ENCODE measurements around the gene MECP2.
A peak's percentile ranks its signal among the peaks of the same experiment; 100 is the strongest.
"Not testable (repeated sequence)": the region's sequence is repeated elsewhere in the genome, so short reads cannot be mapped to it uniquely, and the experiment has no call there.

MECP2 gene

DNA sequence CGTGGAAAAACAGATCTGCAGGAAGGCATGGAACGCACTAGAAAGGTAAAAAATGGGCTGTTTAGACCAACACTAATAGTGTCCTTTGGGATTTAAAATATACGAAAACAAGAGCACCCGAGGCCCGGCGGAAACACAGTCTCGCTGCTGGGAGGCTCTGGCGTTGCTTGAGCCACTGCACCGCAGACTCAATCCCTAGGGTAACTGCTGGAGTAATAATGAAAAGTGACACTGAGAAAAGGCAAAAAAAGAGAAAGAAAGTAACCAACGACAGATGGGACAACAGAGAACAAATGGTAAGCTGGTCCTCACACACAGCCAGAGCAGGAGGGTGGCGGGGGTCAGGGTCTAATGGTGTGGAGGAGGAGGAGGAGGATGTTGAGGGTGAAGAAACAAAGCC, 93.2 kb downstream of the MECP2 start:
- H3K36me3 Mint-ChIP-seq = peaks cover 2% of the 10 kb centered on the region
- H3K4me3 Mint-ChIP-seq = peak overlapping the region; percentile 72
- peak overlapping the region; percentile 94 for H3K27ac Mint-ChIP-seq
- H3K9me3 Mint-ChIP-seq = no peaks in the 10 kb centered on the region
- H3K27me3 Mint-ChIP-seq = no peaks in the 10 kb centered on the region
- DNase-seq (ENCODE audit: low spot score in 2 of 2) (no peak), ATAC-seq (ENCODE audit: low read depth) (no peak)
- peaks cover 34% of the 10 kb centered on the region for H3K4me1 Mint-ChIP-seq

DNA sequence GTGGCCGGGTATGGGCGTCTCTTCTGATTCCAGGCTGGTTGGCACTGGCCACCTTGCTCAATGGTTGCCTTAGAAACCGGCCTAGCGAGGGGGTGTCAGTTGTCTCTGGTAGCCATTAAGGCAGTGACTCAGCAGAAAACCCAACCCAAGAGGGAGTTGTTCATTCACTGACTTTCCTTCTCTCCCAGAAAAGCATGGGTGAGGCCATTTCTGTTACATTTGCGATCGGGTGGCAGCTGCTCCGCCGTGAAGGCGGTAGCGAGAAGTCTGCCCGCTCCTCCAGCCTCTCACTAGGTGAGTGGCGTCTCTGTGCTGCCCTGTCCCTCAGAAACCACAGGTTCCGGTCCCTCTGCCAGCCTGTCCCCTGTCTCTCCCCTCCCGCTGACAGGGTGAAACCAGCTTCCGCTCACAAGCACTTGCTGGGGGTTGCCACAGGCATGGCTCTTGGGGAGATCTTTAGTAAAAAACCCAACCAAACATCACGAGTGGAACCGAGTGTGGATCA, 95.2 kb downstream of the MECP2 start:
- Mint-ChIP-seq H3K36me3 (peaks cover 2% of the 10 kb centered on the region), H3K4me3 (peak overlapping the region; percentile 64), H3K27me3 (no peaks in the 10 kb centered on the region), H3K9me3 (no peaks in the 10 kb centered on the region), H3K4me1 (peaks cover 25% of the 10 kb centered on the region), H3K27ac (peak overlapping the region; percentile 94)
- DNase-seq (ENCODE audit: low spot score in 2 of 2) (no peak), ATAC-seq (ENCODE audit: low read depth) (peak; percentile 67)

- Mint-ChIP-seq H3K27ac (no peak overlapping the region), H3K27me3 (no peaks in the 10 kb centered on the region), H3K4me1 (peaks cover 21% of the 10 kb centered on the region), H3K9me3 (no peaks in the 10 kb centered on the region), H3K36me3 (no peaks in the 10 kb centered on the region), H3K4me3 (no peak overlapping the region)
- no peak for DNase-seq (ENCODE audit: low spot score in 2 of 2)
- ATAC-seq (ENCODE audit: low read depth) = no peak
Observed at GRCh38 chrX:154000051-154000450, 97.5 kb downstream of the MECP2 start.

GRCh38 chrX:153999359-154000037, 98.0 kb downstream of the MECP2 start:
- H3K27ac Mint-ChIP-seq = no peak overlapping the region
- no peaks in the 10 kb centered on the region for H3K9me3 Mint-ChIP-seq
- H3K27me3 Mint-ChIP-seq = no peaks in the 10 kb centered on the region
- ATAC-seq (ENCODE audit: low read depth) = no peak
- no peak for DNase-seq (ENCODE audit: low spot score in 2 of 2)
- H3K4me1 Mint-ChIP-seq = peaks cover 19% of the 10 kb centered on the region
- no peak overlapping the region for H3K4me3 Mint-ChIP-seq
- H3K36me3 Mint-ChIP-seq = no peaks in the 10 kb centered on the region

DNA sequence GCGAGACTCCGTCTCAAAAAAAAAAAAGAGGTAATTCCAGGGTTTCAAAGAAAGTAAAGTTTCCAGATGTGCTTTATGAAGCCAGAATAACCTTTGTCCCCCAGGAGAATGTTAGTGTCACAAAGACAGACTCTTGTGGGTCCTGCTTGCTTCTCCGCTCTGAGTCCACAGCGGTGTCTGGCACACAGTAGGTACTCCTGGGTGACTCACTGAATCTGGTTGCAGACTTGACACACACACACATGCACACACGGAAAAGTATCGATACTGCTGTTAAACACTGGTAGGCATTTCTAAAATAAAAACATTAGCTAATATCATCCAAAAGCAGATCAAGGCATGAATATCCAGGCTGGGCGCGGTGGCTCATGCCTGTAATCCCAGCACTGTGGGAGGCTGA, 102.0 kb downstream of the MECP2 start:
- no peak overlapping the region for H3K4me3 Mint-ChIP-seq
- H3K4me1 Mint-ChIP-seq = peaks cover 4% of the 10 kb centered on the region
- H3K27me3 Mint-ChIP-seq = no peaks in the 10 kb centered on the region
- no peaks in the 10 kb centered on the region for H3K9me3 Mint-ChIP-seq
- no peak overlapping the region for H3K27ac Mint-ChIP-seq
- DNase-seq (ENCODE audit: low spot score in 2 of 2) = no peak
- ATAC-seq (ENCODE audit: low read depth) = no peak
- no peaks in the 10 kb centered on the region for H3K36me3 Mint-ChIP-seq

DNA sequence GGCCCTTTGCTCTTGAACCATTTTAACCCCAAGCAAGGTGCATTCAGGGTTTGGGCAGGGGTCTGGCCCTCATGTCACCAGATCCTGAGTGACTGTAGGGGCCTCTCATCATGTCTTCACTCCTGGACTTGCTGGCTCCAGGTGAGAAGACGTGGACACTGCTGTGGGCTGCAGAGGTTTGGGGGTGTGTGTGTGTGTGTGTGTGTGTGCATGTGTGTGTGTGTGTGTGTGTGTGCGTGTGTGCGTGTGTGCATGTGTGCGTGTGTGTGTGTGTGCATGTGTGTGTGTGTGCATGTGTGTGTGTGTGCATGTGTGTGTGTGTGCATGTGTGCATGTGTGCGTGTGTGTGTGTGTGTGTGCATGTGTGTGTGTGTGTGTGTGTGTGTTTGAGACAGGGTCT, 103.1 kb downstream of the MECP2 start:
- not testable (repeated sequence) for H3K27me3 Mint-ChIP-seq; ATAC-seq (ENCODE audit: low read depth); H3K27ac Mint-ChIP-seq; DNase-seq (ENCODE audit: low spot score in 2 of 2); H3K4me1 Mint-ChIP-seq; H3K36me3 Mint-ChIP-seq; H3K4me3 Mint-ChIP-seq; H3K9me3 Mint-ChIP-seq

DNA sequence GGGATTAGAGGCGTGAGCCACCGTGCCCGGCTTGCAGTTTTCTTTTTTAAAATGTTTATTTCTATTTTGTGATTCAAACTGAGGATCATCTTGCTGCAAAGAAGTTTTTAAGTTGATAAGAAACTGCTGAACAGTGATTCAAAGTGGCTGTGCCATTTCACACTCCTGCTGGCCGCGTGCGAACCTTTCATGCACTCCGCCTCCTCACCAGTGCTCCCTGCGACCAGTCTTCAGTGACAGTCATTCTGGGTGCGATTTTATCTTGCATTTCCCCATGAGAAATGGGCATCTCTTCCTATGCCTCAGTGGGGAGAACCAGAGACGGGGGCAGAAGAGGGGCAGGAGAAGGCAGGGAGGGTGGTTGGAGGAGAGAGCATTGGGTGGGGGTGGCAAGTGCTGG, 103.5 kb downstream of the MECP2 start:
- Mint-ChIP-seq H3K9me3 (no peaks in the 10 kb centered on the region), H3K27ac (no peak overlapping the region), H3K27me3 (no peaks in the 10 kb centered on the region), H3K4me1 (peaks cover 4% of the 10 kb centered on the region), H3K4me3 (no peak overlapping the region), H3K36me3 (no peaks in the 10 kb centered on the region)
- no peak for ATAC-seq (ENCODE audit: low read depth)
- no peak for DNase-seq (ENCODE audit: low spot score in 2 of 2)

- Mint-ChIP-seq H3K4me3 (no peak overlapping the region), H3K36me3 (no peaks in the 10 kb centered on the region), H3K9me3 (no peaks in the 10 kb centered on the region), H3K27ac (no peak overlapping the region), H3K27me3 (no peaks in the 10 kb centered on the region), H3K4me1 (peaks cover 4% of the 10 kb centered on the region)
- DNase-seq (ENCODE audit: low spot score in 2 of 2) = no peak
- no peak for ATAC-seq (ENCODE audit: low read depth)
Observed at GRCh38 chrX:153993079-153993478, 104.4 kb downstream of the MECP2 start.

DNA sequence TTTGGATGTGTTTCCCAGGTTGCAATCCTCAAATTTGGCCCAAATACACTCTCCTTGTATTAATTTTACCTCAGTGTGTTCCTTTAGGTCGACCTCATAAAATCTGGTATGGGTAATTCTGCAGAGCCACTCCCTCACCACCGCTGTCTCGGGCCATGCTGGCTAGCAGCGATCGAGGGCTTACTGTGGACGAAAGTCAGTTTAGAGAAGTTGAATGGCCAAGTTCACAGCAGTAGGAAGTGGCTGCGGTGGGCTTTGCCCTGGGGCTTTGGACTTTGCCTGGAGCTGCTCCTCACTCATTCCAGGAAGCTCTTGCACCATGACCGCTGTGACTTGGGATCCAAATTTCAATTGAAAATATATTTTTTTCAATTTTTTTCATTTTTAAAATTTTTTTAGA, 105.3 kb downstream of the MECP2 start:
- Mint-ChIP-seq H3K27ac (no peak overlapping the region), H3K9me3 (no peaks in the 10 kb centered on the region), H3K4me1 (peaks cover 4% of the 10 kb centered on the region), H3K27me3 (no peaks in the 10 kb centered on the region), H3K36me3 (no peaks in the 10 kb centered on the region), H3K4me3 (no peak overlapping the region)
- ATAC-seq (ENCODE audit: low read depth) (no peak), DNase-seq (ENCODE audit: low spot score in 2 of 2) (no peak)

DNA sequence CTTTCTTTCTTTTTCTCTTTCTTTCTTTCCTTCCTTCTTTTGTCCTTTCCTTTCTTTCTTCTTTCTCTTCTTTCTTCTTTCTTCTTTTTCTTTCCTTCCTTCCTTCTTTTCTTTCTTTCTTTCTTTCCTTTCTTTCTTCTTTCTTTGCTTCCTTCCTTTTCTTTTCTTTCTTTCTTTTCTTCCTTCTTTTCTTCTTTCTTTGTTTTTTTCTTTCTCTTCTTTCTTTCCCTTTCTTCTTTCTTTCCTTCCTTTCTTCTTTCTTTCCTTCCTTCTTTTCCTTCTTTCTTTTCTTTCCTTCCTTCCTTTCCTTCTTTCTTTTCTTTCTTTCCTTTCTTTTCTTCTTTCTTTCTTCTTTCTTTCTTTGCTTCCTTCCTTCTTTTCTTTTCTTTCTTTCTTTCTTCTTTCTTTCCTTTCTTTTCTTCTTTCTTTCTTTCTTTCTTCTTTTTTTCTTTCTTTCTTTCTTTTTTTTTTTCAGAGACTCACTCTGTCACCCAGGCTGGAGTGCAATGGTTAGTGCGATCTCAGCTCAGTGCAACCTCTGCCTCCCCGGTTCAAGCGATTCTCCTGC, 106.4 kb downstream of the MECP2 start:
- peaks cover 4% of the 10 kb centered on the region for H3K4me1 Mint-ChIP-seq
- no peak for ATAC-seq (ENCODE audit: low read depth)
- no peaks in the 10 kb centered on the region for H3K9me3 Mint-ChIP-seq
- no peak overlapping the region for H3K27ac Mint-ChIP-seq
- no peak for DNase-seq (ENCODE audit: low spot score in 2 of 2)
- H3K27me3 Mint-ChIP-seq = no peaks in the 10 kb centered on the region
- no peaks in the 10 kb centered on the region for H3K36me3 Mint-ChIP-seq
- no peak overlapping the region for H3K4me3 Mint-ChIP-seq

- peaks cover 4% of the 10 kb centered on the region for H3K4me1 Mint-ChIP-seq
- H3K27me3 Mint-ChIP-seq = no peaks in the 10 kb centered on the region
- DNase-seq (ENCODE audit: low spot score in 2 of 2) (no peak), ATAC-seq (ENCODE audit: low read depth) (no peak)
- H3K9me3 Mint-ChIP-seq = no peaks in the 10 kb centered on the region
- no peak overlapping the region for H3K27ac Mint-ChIP-seq
- H3K36me3 Mint-ChIP-seq = no peaks in the 10 kb centered on the region
- no peak overlapping the region for H3K4me3 Mint-ChIP-seq
Observed at GRCh38 chrX:153989973-153990655, 107.4 kb downstream of the MECP2 start.

DNA sequence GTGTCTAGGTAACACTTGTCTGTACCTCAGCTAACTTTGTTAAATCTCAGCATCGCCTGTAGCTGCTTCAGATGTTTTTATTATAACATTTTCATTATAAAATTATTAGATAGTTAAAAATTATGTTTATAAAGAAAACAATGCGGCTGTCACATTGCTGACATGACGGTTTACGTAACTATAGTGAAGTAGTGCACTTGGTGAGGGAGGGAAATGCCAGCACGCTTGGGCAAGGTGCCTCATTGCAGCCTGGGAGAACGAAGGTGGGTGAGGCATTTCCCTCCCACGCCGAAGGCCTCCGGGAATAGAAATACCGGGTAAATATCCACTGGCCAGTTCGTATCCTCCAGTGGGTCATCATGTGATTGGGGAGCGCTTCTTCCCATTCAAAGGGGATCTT, 109.0 kb downstream of the MECP2 start:
- H3K9me3 Mint-ChIP-seq = no peaks in the 10 kb centered on the region
- no peak for DNase-seq (ENCODE audit: low spot score in 2 of 2)
- no peak for ATAC-seq (ENCODE audit: low read depth)
- no peak overlapping the region for H3K27ac Mint-ChIP-seq
- H3K36me3 Mint-ChIP-seq = no peaks in the 10 kb centered on the region
- no peak overlapping the region for H3K4me3 Mint-ChIP-seq
- no peaks in the 10 kb centered on the region for H3K27me3 Mint-ChIP-seq
- H3K4me1 Mint-ChIP-seq = peaks cover 11% of the 10 kb centered on the region

DNA sequence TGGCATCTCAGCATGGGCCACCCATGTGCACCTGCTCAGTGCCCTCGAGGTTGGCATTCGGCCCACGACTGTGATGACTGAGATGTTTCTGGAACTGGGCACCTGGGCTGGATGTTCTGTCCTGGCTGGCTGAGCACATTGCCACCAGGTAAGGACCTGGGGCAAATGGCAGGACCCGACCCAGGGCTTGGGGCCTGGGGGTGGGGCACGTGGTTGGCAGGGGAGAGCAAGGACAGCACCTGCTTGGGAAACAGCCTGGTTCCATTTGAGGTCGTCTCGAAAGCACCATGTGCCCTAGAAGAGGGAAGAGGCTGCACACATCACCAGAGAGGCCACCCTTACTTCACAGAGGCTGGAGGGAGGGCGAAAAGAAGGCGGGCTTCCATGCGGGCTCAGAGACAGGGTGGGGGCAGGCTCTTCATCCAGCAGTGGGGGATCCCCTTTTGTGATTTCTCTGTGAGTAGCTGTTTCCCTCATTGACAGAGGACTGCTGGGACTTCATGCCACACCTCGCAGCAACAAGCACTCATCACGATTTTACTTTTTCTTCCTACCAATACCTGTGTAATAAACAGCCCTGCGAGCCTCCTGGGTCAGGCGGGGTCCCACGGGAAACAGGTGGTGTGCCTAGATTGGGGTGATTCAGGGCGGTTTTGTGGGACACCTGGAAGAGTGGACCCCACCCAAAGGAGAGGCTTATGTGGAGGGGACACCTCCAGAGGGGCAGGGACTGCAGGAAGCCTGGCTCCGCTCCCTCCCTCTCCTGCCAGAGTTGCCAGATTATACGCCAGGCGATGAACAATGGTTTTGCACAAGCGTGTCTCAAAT, 113.0 kb downstream of the MECP2 start:
- Mint-ChIP-seq H3K27me3 (no peaks in the 10 kb centered on the region), H3K9me3 (no peaks in the 10 kb centered on the region), H3K36me3 (no peaks in the 10 kb centered on the region), H3K4me1 (peaks cover 15% of the 10 kb centered on the region), H3K27ac (peak overlapping the region; percentile 94), H3K4me3 (peak overlapping the region; percentile 77)
- DNase-seq (ENCODE audit: low spot score in 2 of 2) (no peak), ATAC-seq (ENCODE audit: low read depth) (peak; percentile 65)

GRCh38 chrX:153983321-153983801, 114.2 kb downstream of the MECP2 start:
- Mint-ChIP-seq H3K9me3 (no peaks in the 10 kb centered on the region), H3K27me3 (no peaks in the 10 kb centered on the region), H3K4me3 (peak overlapping the region; percentile 17), H3K4me1 (peaks cover 15% of the 10 kb centered on the region), H3K27ac (peak overlapping the region; percentile 41), H3K36me3 (no peaks in the 10 kb centered on the region)
- DNase-seq (ENCODE audit: low spot score in 2 of 2) (no peak), ATAC-seq (ENCODE audit: low read depth) (peak; percentile 14)

All from memory B cell (primary cell).